Measurements from ENCODE around the gene IMMP2L.

IMMP2L gene

DNA sequence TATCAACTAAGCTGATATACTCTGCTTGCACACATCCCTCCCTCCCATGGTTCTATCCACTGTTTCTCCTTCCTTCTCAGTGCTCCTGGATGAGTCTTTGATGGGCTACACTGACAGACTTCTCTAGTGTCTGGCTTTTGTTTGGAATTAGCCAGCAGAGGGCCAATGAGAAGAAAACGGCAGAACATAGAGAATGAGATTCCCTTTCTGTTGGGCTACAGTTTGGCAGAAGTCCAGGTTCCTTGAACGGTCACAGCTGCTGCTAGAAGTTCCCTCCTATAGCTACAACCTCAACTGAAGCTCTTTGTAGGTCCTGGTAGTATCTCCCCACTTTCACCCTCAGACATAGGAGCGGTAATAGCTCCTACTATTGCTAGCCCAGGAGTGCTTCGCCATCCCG is 722.4 kb downstream of the IMMP2L start:
- peak; percentile 88 for DNase-seq

- no peak for DNase-seq
Measured at GRCh38 chr7:110835849-110836248, 726.4 kb downstream of the IMMP2L start.

DNA sequence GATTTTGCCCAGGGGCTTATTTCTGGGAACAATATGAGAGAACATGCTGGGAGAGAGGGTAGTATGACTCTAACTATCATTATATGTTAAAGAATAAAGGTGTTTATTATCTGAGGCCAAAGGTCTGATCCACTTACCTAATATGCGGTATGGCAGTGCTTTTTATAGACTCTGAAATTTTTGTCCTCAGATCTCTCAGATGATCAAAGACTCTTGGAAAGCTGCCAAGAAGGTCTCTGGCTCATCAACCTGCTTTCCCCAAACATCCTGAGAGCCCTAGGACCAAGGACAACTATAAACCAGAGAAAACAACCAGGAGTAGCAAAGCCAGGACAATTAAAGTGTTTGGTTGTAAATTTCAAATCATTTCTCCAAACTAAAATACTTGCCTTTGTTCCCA is 727.1 kb downstream of the IMMP2L start:
- DNase-seq = peak; percentile 35

DNA sequence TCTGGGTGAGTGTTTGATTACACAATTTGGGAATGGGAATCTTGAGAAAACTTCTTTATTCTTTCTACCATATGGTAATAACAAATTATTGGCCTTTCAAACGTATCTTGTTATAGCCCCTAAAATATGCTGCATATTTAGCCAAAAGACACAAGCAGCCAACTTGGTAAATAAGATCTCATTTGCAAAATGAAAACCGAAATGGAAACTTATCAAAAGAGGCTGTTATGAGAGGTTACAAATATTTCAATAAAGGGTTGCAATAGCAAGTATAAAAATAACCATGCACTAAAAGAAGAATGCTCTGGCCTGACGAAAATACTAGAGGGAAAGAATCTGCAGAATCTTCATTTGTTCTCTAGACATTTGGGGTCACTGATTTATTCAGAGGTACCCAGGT is 730.9 kb downstream of the IMMP2L start:
- no peak for DNase-seq

DNA sequence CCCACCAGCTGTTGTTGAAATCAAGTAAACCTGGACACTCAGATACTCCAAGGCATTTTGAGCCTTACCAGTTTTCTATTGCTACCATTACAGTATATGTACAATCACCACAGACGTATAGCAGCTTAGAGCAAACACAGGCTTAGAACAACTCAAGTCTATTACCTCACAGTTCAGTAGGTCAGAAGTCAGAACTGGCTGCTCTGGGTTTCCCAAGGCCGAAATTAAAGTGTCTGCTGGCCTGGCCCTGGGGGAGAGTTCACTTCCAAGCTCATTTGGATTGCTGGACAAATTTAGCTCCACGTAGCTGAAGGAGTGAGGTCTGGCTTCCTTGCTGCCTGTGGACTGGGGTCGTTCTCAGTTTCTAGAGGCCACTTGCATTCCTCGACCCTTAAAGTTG is 731.5 kb downstream of the IMMP2L start:
- no peak for DNase-seq

- DNase-seq = no peak
Measured at GRCh38 chr7:110827936-110828335, 734.4 kb downstream of the IMMP2L start.

DNA sequence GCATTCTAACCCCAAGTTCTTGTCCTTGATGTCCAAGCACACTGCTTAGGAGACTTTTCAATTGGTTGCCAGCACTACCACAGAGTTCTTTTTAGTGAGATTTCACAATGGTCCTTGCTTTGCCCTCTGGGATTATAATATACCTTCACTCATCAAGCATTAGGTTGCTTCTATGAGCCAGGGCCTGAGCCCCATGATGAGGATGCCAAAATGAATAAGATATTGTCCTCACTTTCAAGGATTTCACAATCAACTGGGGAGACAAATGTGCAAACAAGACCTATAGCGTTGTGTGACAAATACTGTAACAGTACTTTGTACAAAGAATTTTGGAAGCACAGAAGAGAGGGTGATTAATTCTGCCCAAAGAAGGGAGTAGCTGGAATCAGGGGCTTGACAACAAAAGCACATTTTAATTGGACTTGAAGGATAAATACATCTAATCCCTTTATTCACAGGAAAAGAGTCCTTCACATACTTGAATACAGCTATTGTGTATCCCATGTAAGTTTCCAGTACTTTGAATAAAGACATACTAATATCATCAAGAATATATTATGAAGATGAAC is 734.9 kb downstream of the IMMP2L start:
- no peak for DNase-seq

GRCh38 chr7:110813986-110814385 is 748.3 kb downstream of the IMMP2L start:
- no peak for DNase-seq

DNA sequence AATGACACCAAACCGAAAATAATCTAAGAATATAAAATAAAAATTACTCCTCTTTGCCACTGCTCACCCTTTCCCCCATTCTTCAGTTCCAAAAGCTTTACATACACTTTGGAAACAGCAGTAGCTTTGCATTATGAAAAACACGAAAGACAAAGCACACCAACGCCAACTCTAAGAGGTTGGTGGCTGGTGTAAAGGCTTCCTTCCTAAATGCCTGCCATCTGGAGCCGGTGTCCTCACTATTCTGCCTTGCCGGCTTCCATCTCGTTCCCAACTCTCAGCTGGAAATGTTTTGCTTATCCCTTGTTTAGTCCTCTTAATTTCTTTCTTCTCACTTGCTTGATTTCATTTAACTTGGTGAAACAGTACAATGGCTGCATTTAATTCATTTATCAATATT is 752.5 kb downstream of the IMMP2L start:
- DNase-seq = no peak

GRCh38 chr7:110808361-110808760 is 753.9 kb downstream of the IMMP2L start:
- DNase-seq = peak; percentile 30

DNA sequence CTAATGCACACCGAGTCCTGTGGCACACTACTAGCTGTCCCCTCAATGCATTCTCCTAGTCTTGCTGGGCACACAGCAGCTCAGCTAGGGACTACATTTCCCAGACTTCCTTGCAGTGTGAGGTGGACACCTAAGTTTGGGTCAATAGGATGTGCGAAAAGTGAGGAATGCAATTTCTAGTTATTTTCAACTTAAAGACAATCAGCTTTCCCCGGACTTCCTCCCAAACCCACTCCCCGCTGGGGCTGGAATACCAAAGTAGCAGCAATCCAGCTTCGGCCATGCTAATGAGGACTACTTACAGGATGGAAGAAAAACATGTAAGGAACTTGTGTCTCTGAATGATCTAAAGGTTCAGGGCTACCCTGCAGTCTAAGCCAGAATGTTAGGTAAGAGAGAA is 757.8 kb downstream of the IMMP2L start:
- no peak for DNase-seq

- no peak for DNase-seq
Measured at GRCh38 chr7:110803602-110804143, 758.6 kb downstream of the IMMP2L start.

DNA sequence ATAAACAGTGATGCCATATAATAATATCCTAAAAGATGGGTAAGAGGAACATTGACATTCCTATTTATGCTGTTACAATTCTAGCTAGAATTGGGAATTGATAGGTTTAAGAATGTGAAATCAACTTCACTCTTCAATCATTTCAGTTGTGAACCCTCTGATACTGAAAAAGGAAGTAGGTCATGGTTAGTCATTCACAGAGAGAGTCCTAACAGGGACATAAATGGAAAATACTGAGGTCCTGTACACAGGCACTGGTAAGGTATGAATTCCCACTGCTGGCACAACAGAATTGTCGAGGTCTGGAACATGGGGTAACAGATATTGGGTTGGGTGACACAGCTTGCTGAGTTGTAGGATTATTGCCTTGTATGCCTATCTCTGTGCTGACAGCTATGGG is 760.8 kb downstream of the IMMP2L start:
- DNase-seq = no peak

GRCh38 chr7:110800984-110801383 is 761.3 kb downstream of the IMMP2L start:
- no peak for DNase-seq

GRCh38 chr7:110797656-110798055 is 764.6 kb downstream of the IMMP2L start:
- no peak for DNase-seq

- no peak for DNase-seq
Measured at GRCh38 chr7:110790992-110791391, 771.3 kb downstream of the IMMP2L start.

- peak; percentile 69 for DNase-seq
Measured at GRCh38 chr7:110786328-110786965, 775.8 kb downstream of the IMMP2L start.

- no peak for DNase-seq
Measured at GRCh38 chr7:110784749-110785148, 777.5 kb downstream of the IMMP2L start.

GRCh38 chr7:110780712-110781111 is 781.6 kb downstream of the IMMP2L start:
- DNase-seq = peak; percentile 48

DNA sequence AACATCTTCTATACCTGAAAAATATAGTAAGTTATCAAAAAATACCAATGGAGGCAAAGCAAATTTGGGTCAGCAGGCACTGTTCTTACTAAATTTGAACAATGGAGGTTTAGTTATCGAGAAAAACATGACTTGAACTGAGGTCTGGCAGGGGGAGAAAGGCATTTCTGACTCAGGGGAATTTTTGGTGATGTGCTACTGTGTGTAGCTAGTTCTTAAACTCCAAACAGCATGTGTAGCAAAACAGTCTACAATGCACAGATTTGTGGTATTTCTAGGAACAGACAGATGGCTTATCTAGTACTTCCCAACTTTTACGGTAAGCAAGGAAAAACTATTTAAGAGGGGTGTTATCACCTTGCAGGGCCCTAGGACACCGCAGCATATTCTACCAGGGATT is 783.0 kb downstream of the IMMP2L start:
- no peak for DNase-seq

DNA sequence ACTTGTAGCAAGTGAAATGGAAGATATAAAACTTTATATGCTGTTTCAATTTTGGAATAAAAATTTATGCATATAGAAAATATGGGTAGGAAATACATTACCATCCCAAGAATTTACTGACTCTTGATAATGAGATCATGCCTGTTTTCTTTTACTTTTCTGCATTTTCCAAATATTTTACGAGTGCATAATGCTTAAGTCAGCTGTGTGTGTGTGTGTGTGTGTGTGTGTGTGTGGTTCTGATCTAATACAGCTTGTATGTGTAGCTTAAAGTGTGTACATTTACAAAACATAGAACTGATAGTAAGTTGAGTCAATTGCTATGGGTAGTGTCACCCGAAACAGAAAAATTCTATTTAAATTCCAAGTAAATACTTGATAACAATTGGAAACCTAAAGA is 787.2 kb downstream of the IMMP2L start:
- DNase-seq = no peak

GRCh38 chr7:110774071-110774470 is 788.2 kb downstream of the IMMP2L start:
- no peak for DNase-seq

- no peak for DNase-seq
Measured at GRCh38 chr7:110772615-110773014, 789.7 kb downstream of the IMMP2L start.

GRCh38 chr7:110771717-110772116 is 790.6 kb downstream of the IMMP2L start:
- no peak for DNase-seq

- no peak for DNase-seq
Measured at GRCh38 chr7:110767550-110768110, 794.7 kb downstream of the IMMP2L start.
